Fibroblast of the conjunctiva (primary cell): Measurements from ENCODE around the gene SLX9.
"Not testable (repeated sequence)": the region's sequence is repeated elsewhere in the genome, so short reads cannot be mapped to it uniquely, and the experiment has no call there.

ENCODE experiments used
- DNase-seq: peaks from one replicate; pipeline ENCODE4 v3.0.0-alpha.2; 2010; ENCODE audit warnings: low read depth

Gene SLX9

DNA sequence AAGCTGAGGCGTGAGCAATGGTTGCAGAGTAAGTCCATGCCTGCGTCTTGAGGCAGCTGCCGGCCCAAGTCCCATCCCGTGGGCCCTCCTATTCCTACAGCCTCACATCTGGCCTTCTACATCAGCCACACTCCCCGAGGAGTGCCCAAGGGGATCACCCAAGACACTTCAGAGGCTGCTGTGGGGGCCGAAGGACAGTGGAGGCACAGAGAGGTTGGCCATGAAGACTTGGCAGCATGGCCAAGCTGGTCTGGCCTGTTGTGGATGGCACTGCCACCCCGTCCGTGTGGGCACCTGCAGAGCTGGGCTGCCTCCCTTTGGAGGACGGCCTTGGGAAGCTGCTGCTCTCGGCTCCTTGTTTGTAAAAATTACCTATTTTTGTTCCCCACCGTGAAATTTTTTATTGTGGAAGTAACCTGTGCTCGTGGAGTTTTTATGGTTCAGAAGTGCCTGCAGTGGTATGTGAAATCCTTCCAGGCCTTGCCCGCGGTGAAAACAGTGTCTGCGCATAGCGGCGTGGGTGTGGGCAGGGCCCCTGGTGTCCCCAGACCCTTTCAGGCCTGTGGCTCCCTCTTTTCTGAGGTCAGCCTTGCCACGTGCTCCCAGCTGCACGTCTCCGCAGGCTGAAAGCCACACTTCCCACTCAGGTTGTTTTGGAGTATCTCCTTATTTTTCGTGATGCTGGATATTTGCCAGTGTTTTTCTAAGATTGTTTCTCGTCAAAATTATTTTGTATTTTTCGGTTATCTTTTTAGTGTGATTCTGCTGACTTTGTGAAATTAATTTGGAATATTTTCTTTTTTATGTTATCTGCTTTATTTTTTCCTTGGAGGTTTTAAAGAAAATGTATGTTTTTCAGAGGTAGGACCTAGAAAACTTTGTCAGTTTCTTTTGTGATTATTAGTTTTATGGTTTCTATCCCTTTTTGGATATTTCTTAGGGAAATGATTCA, 20.6 kb downstream of the SLX9 start:
- DNase-seq, result no peak

GRCh38 chr21:44962403-44962966, 22.7 kb downstream of the SLX9 start:
- peak; percentile 76 for DNase-seq

GRCh38 chr21:44964381-44964780, 24.6 kb downstream of the SLX9 start:
- no peak for DNase-seq

GRCh38 chr21:44965251-44966022, 25.6 kb downstream of the SLX9 start:
- no peak for DNase-seq

GRCh38 chr21:44966135-44967081, 26.6 kb downstream of the SLX9 start:
- no peak for DNase-seq

GRCh38 chr21:44967082-44968047, 27.5 kb downstream of the SLX9 start:
- no peak for DNase-seq

- DNase-seq, result no peak
Measured at GRCh38 chr21:44969066-44969670, 29.3 kb downstream of the SLX9 start.

DNA sequence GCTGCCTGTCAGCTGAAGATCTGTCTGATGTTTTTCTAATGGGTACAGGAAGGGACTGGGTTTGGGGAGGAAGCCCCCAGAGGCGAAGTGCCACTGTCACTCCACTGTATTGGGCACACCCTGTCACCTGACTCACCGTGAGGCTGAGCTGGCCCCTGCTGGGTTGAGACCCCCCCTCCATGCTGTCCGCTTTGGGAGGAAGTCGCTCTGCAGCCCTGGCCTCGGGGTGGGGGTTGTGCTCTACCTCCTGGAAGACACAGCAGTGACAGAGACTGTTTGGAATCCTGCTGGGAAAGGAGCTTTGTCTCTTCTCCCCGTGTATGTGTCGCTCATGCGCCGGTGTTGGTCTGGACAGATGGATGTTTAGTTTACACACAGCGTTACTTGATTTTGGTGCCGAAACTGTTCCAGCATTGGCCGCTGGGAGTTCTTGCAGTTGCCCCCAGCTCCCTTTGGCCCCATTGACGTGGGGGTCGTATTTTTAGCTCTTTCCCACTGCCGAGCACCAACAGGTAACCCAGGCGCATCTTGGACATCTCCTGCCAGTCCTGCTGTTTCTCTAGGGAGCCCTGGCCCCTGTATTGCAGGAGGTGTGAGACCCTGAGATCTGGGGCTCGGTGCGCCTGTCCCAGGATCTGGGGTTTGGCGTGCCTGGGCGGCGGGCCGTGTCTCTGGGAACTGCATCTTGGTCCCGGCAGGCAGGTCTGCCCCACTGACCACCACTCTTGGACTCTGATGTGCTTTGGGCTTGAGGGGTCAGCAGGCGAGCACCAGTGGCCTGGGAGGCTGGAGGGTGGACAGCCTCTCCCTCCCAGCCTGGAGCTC, 30.3 kb downstream of the SLX9 start:
- DNase-seq, result no peak

- DNase-seq, result no peak
Measured at GRCh38 chr21:44970766-44971671, 31.2 kb downstream of the SLX9 start.

DNA sequence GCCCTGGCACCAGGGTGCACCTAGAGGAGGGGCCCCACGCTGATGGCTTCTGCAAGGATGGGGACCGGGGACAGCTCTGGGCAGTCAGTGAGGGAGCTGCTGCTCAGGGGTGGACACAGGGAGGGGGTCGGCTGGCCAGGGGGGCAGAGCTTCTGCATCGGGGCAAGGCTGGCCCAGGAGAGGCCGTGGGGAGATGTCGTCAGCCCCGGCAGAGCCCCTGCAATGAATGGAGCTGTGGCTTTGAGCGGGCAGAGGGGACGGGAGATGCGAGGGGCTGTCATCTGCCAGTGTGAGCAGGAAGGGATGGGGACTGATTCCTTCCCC, 31.8 kb downstream of the SLX9 start:
- DNase-seq, result no peak

DNA sequence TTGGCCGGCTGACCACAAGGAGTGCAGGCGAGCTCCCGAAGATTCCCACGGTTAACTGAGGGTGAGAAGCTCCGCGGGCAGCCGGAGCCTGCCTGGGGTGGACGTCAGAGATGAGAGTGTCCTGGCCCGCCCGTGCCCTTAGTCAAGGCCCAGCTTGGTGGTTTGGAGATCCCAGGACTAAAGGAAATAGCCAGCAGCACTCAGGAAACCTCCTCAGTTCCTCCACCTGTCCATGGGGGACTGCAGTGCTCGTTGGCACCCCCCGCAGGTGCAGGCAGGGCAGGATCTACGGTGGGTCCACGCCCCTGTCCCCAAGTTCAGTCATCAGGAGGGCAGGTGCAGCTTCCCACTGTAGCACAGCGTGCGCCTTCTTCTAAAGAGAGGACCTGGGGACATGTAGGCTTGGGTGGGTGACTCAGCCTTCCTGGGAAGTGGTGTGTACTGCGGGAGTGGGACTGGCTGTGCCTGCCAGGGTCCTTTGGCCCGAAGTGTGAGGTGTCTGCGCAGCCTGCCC, 32.5 kb downstream of the SLX9 start:
- no peak for DNase-seq

GRCh38 chr21:44972821-44973220, 33.0 kb downstream of the SLX9 start:
- no peak for DNase-seq

GRCh38 chr21:44973598-44973997, 33.8 kb downstream of the SLX9 start:
- DNase-seq, result no peak

- DNase-seq, result no peak
Measured at GRCh38 chr21:44974676-44975075, 34.8 kb downstream of the SLX9 start.

GRCh38 chr21:44975720-44976555, 36.1 kb downstream of the SLX9 start:
- DNase-seq, result no peak

- not testable (repeated sequence) for DNase-seq
Measured at GRCh38 chr21:44976556-44977393, 36.9 kb downstream of the SLX9 start.
